Measurements from ENCODE around the gene SLC6A5. TPM values are rescaled to one million over a fixed set of nuclear protein-coding genes. Genes with fewer than 3 reads are reported as not detected.

SLC6A5 gene
- total and polyA plus RNA-seq, 4 donors: not detected

DNA sequence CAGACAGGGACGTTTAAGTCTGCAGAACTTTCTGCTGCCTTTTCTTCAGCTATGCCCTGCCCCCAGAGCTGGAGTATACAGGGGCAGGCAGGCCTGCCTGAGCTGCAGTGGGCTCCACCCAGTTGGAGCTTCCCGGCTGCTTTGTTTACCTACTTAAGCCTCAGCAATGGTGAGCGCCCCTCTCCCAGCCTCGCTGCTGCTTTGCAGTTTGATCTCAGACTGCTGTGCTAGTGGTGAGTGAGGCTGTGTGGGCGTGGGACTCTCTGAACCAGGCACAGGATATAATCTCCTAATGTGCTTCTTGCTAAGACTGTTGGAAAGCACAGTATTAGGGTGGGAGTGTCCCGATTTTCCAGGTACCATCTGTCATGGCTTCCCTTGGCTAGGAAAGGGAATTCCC, 108.5 kb downstream of the SLC6A5 start:
- 70 to 72% methylated on average over 6 of the region's 6 CpGs for WGBS, 2 donors
- DNase-seq: no peak
- H3K36me3 ChIP-seq (ENCODE audit: control insufficient read depth in 1 of 2, insufficient read depth in 2 of 2, low read length in 1 of 2): no peaks in the 10 kb centered on the region
- ATAC-seq (ENCODE audit: low FRiP score): no peak
- H3K27ac ChIP-seq (ENCODE audit: low read depth in 1 of 2, low read length in 2 of 2): no peak overlapping the region
- intact Hi-C loops (cut with DNase I): no loop called here
- H3K27me3 ChIP-seq (ENCODE audit: control insufficient read depth in 1 of 2, insufficient read depth in 2 of 2, low read length in 1 of 2): no peaks in the 10 kb centered on the region
- H3K9me3 ChIP-seq (ENCODE audit: control insufficient read depth, low read length): no peaks in the 10 kb centered on the region
- H3K4me1 ChIP-seq (ENCODE audit: control insufficient read depth in 1 of 2, insufficient read depth in 2 of 2, low read length in 2 of 2): no peaks in the 10 kb centered on the region
- no peak overlapping the region for H3K4me3 ChIP-seq (ENCODE audit: low read length in 2 of 2)

Other genes starting within 250 kb of the SLC6A5 start
- 10 to 100 TPM; 20.7 to 30.1 TPM for gene HTATIP2, start 235.9 kb upstream of the SLC6A5 start, total RNA-seq
- 10 to 100 TPM; 47.8 to 64.2 TPM for gene HTATIP2, start 235.9 kb upstream of the SLC6A5 start, polyA plus RNA-seq
- 10 to 100 TPM in 1 of 2 donors, 1 to 10 TPM in 1; 9.6 to 14.2 TPM for gene PRMT3, start 211.9 kb upstream of the SLC6A5 start, total RNA-seq
- gene PRMT3, start 211.9 kb upstream of the SLC6A5 start, polyA plus RNA-seq: 1 to 10 TPM; 5.3 to 5.5 TPM
- under 1 TPM in 1 of 2 donors, not detected in 1; 0.88 TPM for gene NELL1, start 70.0 kb downstream of the SLC6A5 start, total RNA-seq
- not detected for gene NELL1, start 70.0 kb downstream of the SLC6A5 start, polyA plus RNA-seq